Tibial nerve (tissue), 4 donors: ENCODE measurements around the gene PTPRK.

Experiments
- EP300 ChIP-seq, 2 donors: sonication (generic); formaldehyde crosslinking; IDR thresholded peaks; one replicate each; pipeline ENCODE4 v1.6.1; 2017; ENCODE audit warnings: antibody characterized with exemption in 2 of 2, mild to moderate bottlenecking in 1 of 2
- POLR2A ChIP-seq, 2 donors: fragments of 450-650 bp; IDR thresholded peaks; one replicate each; pipeline ENCODE4 v1.6.1; 2017; ENCODE audit warnings: antibody characterized with exemption in 2 of 2, mild to moderate bottlenecking in 2 of 2, moderate library complexity in 2 of 2
- TF ChIP-seq, protein P1 (sequence below), 5 experiments: fragments of 200-600 bp in 3 of 5; fragments of 450-650 bp in 2 of 5; sonication (generic) in 3 of 5; IDR thresholded peaks; one replicate each; pipeline ENCODE4 v1.5.1; 2016 to 2019; ENCODE audit warnings: antibody characterized with exemption in 5 of 5, mild to moderate bottlenecking in 3 of 5, moderate library complexity in 2 of 5

DNA sequence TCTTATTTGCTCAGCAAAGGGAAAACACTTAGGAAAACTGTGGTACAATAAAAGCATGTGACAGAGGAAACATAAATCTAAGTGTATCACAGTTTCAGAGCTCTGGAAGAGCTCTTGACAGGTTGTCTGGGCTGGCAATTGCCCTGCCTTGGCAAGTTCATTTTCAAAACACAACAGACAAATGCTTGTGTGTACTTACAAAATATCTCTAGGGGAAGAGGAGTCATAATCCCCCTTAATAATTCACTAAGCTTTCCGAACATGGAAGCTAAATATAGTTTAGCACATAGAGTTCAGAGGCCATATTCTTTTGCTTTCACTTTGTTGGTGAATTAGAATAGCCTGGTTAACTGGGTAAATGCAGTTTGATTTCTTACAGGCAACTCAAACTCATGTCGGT is 407.9 kb downstream of the PTPRK start:
- TF ChIP-seq, protein P1, sequence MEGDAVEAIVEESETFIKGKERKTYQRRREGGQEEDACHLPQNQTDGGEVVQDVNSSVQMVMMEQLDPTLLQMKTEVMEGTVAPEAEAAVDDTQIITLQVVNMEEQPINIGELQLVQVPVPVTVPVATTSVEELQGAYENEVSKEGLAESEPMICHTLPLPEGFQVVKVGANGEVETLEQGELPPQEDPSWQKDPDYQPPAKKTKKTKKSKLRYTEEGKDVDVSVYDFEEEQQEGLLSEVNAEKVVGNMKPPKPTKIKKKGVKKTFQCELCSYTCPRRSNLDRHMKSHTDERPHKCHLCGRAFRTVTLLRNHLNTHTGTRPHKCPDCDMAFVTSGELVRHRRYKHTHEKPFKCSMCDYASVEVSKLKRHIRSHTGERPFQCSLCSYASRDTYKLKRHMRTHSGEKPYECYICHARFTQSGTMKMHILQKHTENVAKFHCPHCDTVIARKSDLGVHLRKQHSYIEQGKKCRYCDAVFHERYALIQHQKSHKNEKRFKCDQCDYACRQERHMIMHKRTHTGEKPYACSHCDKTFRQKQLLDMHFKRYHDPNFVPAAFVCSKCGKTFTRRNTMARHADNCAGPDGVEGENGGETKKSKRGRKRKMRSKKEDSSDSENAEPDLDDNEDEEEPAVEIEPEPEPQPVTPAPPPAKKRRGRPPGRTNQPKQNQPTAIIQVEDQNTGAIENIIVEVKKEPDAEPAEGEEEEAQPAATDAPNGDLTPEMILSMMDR (IDR thresholded peaks at IDR 0.05): no peak
- TF ChIP-seq EP300 (IDR thresholded peaks at IDR 0.05) (no peak), POLR2A (IDR thresholded peaks at IDR 0.05) (no peak)
